ENCODE results near the gene WWOX. TPM values are rescaled to one million over a fixed set of nuclear protein-coding genes. Genes with fewer than 3 reads are reported as not detected.

WWOX gene
- total RNA-seq, 1 donor from 2014 or later: 7.3 TPM

GRCh38 chr16:78515421-78515820, 416.0 kb downstream of the WWOX start:
- Mint-ChIP-seq H3K27ac (ENCODE audit: unreplicated experiment) (no peak overlapping the region), H3K27me3 (ENCODE audit: low read depth, unreplicated experiment) (peaks cover 10% of the 10 kb centered on the region), H3K4me1 (ENCODE audit: low read depth, unreplicated experiment) (no peaks in the 10 kb centered on the region), H3K9me3 (ENCODE audit: unreplicated experiment) (no peaks in the 10 kb centered on the region), H3K4me3 (ENCODE audit: unreplicated experiment) (no peak overlapping the region), H3K36me3 (ENCODE audit: low read depth, unreplicated experiment) (no peaks in the 10 kb centered on the region)
- no peak overlapping the region for H3K4me3 ChIP-seq (ENCODE audit: insufficient read depth, low read depth, low read length)
- TF ChIP-seq, protein P1, sequence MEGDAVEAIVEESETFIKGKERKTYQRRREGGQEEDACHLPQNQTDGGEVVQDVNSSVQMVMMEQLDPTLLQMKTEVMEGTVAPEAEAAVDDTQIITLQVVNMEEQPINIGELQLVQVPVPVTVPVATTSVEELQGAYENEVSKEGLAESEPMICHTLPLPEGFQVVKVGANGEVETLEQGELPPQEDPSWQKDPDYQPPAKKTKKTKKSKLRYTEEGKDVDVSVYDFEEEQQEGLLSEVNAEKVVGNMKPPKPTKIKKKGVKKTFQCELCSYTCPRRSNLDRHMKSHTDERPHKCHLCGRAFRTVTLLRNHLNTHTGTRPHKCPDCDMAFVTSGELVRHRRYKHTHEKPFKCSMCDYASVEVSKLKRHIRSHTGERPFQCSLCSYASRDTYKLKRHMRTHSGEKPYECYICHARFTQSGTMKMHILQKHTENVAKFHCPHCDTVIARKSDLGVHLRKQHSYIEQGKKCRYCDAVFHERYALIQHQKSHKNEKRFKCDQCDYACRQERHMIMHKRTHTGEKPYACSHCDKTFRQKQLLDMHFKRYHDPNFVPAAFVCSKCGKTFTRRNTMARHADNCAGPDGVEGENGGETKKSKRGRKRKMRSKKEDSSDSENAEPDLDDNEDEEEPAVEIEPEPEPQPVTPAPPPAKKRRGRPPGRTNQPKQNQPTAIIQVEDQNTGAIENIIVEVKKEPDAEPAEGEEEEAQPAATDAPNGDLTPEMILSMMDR (IDR thresholded peaks at IDR 0.05; ENCODE audit: insufficient read depth, low read depth, low read length): no peak
- TF ChIP-seq EZH2 (IDR thresholded peaks at IDR 0.05; ENCODE audit: insufficient read depth, low read length): no peak
- no peaks in the 10 kb centered on the region for H3K36me3 ChIP-seq (ENCODE audit: insufficient read depth, low read length)
- H2AFZ ChIP-seq (ENCODE audit: low read depth, low read length): no peak overlapping the region
- H3K27me3 ChIP-seq (ENCODE audit: insufficient read depth, low read length): no peaks in the 10 kb centered on the region
- H3K4me1 ChIP-seq (ENCODE audit: insufficient read depth, low read length): no peaks in the 10 kb centered on the region
- no peak overlapping the region for H3K27ac ChIP-seq (ENCODE audit: low read depth, low read length)
- no peaks in the 10 kb centered on the region for H4K20me1 ChIP-seq (ENCODE audit: insufficient read depth, low read length)
- H3K79me2 ChIP-seq (ENCODE audit: insufficient read depth, low read length): no peaks in the 10 kb centered on the region
- no peak for FAIRE-seq
- no peak overlapping the region for H3K4me2 ChIP-seq (ENCODE audit: low read length)
- no peak for DNase-seq (ENCODE audit: low read depth)
- H3K9ac ChIP-seq (ENCODE audit: low read length): no peak overlapping the region
- peaks cover 4% of the 10 kb centered on the region for H3K9me3 ChIP-seq (ENCODE audit: insufficient read depth, low read depth, low read length)

DNA sequence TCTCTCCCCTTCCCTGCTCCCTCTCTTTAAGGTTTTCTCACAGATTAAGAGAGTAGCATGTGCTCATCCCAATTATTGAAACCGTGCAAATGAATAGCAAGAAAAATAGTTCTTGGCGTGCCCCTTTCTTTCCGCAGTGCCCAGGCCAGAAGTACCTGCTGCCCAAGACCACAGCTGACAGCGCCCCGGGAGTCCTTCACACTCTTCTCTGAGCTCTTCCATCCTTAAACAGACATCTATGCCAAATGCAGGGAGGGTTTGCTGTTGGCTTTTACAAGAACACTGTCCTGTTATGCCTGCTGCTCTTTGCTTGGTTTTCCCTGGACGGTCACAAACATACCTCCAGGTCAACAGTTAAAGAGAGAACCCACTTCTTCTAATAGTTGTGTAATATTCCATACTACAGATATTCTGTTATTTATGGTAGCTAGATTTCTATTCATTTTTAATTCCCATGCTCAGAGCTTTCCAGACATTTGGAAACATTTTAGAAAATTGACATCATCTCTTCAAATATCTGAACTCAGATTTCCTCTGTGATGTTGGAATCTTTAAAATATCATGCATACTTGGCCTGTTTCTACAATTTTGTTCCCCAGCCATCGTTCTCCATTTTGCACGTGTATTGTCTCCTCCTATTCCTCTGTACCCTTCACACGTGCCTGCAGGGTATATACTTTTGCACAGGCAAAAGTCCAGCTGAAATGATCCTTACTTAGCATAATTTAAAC, 416.7 kb downstream of the WWOX start:
- Histone ChIP-seq H3K36me3 (ENCODE audit: insufficient read depth, low read length) (no peaks in the 10 kb centered on the region), H3K27me3 (ENCODE audit: insufficient read depth, low read length) (no peaks in the 10 kb centered on the region), H4K20me1 (ENCODE audit: insufficient read depth, low read length) (no peaks in the 10 kb centered on the region), H3K79me2 (ENCODE audit: insufficient read depth, low read length) (no peaks in the 10 kb centered on the region), H3K4me1 (ENCODE audit: insufficient read depth, low read length) (no peaks in the 10 kb centered on the region), H2AFZ (ENCODE audit: low read depth, low read length) (no peak overlapping the region), H3K4me3 (ENCODE audit: insufficient read depth, low read depth, low read length) (no peak overlapping the region), H3K9me3 (ENCODE audit: insufficient read depth, low read depth, low read length) (peaks cover 4% of the 10 kb centered on the region), H3K27ac (ENCODE audit: low read depth, low read length) (no peak overlapping the region), H3K9ac (ENCODE audit: low read length) (no peak overlapping the region), H3K4me2 (ENCODE audit: low read length) (no peak overlapping the region)
- DNase-seq (ENCODE audit: low read depth) (no peak), FAIRE-seq (no peak)
- H3K27me3 Mint-ChIP-seq (ENCODE audit: low read depth, unreplicated experiment): peaks cover 10% of the 10 kb centered on the region
- no peaks in the 10 kb centered on the region for H3K9me3 Mint-ChIP-seq (ENCODE audit: unreplicated experiment)
- no peaks in the 10 kb centered on the region for H3K4me1 Mint-ChIP-seq (ENCODE audit: low read depth, unreplicated experiment)
- H3K4me3 Mint-ChIP-seq (ENCODE audit: unreplicated experiment): no peak overlapping the region
- TF ChIP-seq EZH2 (IDR thresholded peaks at IDR 0.05; ENCODE audit: insufficient read depth, low read length): no peak
- TF ChIP-seq, protein P1 (IDR thresholded peaks at IDR 0.05; ENCODE audit: insufficient read depth, low read depth, low read length): no peak
- H3K27ac Mint-ChIP-seq (ENCODE audit: unreplicated experiment): no peak overlapping the region
- H3K36me3 Mint-ChIP-seq (ENCODE audit: low read depth, unreplicated experiment): no peaks in the 10 kb centered on the region

- Histone ChIP-seq H4K20me1 (ENCODE audit: insufficient read depth, low read length) (no peaks in the 10 kb centered on the region), H3K27me3 (ENCODE audit: insufficient read depth, low read length) (no peaks in the 10 kb centered on the region), H3K79me2 (ENCODE audit: insufficient read depth, low read length) (no peaks in the 10 kb centered on the region), H3K9me3 (ENCODE audit: insufficient read depth, low read depth, low read length) (peaks cover 4% of the 10 kb centered on the region), H2AFZ (ENCODE audit: low read depth, low read length) (no peak overlapping the region), H3K4me1 (ENCODE audit: insufficient read depth, low read length) (peaks cover 3% of the 10 kb centered on the region), H3K27ac (ENCODE audit: low read depth, low read length) (no peak overlapping the region), H3K4me2 (ENCODE audit: low read length) (no peak overlapping the region), H3K4me3 (ENCODE audit: insufficient read depth, low read depth, low read length) (no peak overlapping the region), H3K36me3 (ENCODE audit: insufficient read depth, low read length) (no peaks in the 10 kb centered on the region), H3K9ac (ENCODE audit: low read length) (no peak overlapping the region)
- no peaks in the 10 kb centered on the region for H3K36me3 Mint-ChIP-seq (ENCODE audit: low read depth, unreplicated experiment)
- DNase-seq (ENCODE audit: low read depth) (no peak), FAIRE-seq (no peak)
- H3K9me3 Mint-ChIP-seq (ENCODE audit: unreplicated experiment): no peaks in the 10 kb centered on the region
- H3K27me3 Mint-ChIP-seq (ENCODE audit: low read depth, unreplicated experiment): peaks cover 10% of the 10 kb centered on the region
- peaks cover 1% of the 10 kb centered on the region for H3K4me1 Mint-ChIP-seq (ENCODE audit: low read depth, unreplicated experiment)
- TF ChIP-seq, protein P1 (IDR thresholded peaks at IDR 0.05; ENCODE audit: insufficient read depth, low read depth, low read length): no peak
- TF ChIP-seq EZH2 (IDR thresholded peaks at IDR 0.05; ENCODE audit: insufficient read depth, low read length): no peak
- no peak overlapping the region for H3K27ac Mint-ChIP-seq (ENCODE audit: unreplicated experiment)
- no peak overlapping the region for H3K4me3 Mint-ChIP-seq (ENCODE audit: unreplicated experiment)
These were observed 420.4 kb downstream of the WWOX start for GRCh38 chr16:78519896-78520295.
